GM15510 (cell line): ENCODE measurements around the gene HSD3B7.

ENCODE experiments used
- POLR2A ChIP-seq: IDR thresholded peaks from 3 replicates; pipeline ENCODE4 v1.6.1; 2011; ENCODE audit warnings: borderline replicate concordance; ENCODE audit not compliant: insufficient read length; ENCODE audit errors: extremely low read depth

The HSD3B7 gene

GRCh38 chr16:30984669-30985400 is at the start of gene HSD3B7:
Gene HSD3B7 (plus strand): TSS chr16:30985207. CDS start chr16:30985659, 452 bp downstream.
- TF ChIP-seq POLR2A, result no peak

- TF ChIP-seq POLR2A, result no peak
These were observed 47.3 kb upstream of the HSD3B7 start for GRCh38 chr16:30937692-30938091.

GRCh38 chr16:30941600-30942425 is 43.2 kb upstream of the HSD3B7 start:
- no peak for TF ChIP-seq POLR2A

GRCh38 chr16:30942426-30942806 is 42.6 kb upstream of the HSD3B7 start:
- TF ChIP-seq POLR2A, result no peak

GRCh38 chr16:30944352-30944751 is 40.7 kb upstream of the HSD3B7 start:
- no peak for TF ChIP-seq POLR2A

GRCh38 chr16:30946671-30947540 is 38.1 kb upstream of the HSD3B7 start:
- TF ChIP-seq POLR2A, result no peak

GRCh38 chr16:30947541-30947858 is 37.5 kb upstream of the HSD3B7 start:
- TF ChIP-seq POLR2A, result no peak

GRCh38 chr16:30947859-30948666 is 36.9 kb upstream of the HSD3B7 start:
- TF ChIP-seq POLR2A, result no peak

- peak; percentile 78 for TF ChIP-seq POLR2A
These were observed 36.0 kb upstream of the HSD3B7 start, which contains the start of gene ORAI3 for GRCh38 chr16:30948667-30949649. Gene ORAI3 (plus strand): TSS chr16:30949068. CDS start chr16:30949290, 222 bp downstream.

GRCh38 chr16:30949650-30950515 is 35.1 kb upstream of the HSD3B7 start:
- TF ChIP-seq POLR2A, result peak; percentile 59

- TF ChIP-seq POLR2A, result no peak
These were observed 34.4 kb upstream of the HSD3B7 start for GRCh38 chr16:30950516-30951065.

GRCh38 chr16:30951193-30951592 is 33.8 kb upstream of the HSD3B7 start:
- TF ChIP-seq POLR2A, result no peak
